ENCODE data around the gene LDLRAD4.

DNA sequence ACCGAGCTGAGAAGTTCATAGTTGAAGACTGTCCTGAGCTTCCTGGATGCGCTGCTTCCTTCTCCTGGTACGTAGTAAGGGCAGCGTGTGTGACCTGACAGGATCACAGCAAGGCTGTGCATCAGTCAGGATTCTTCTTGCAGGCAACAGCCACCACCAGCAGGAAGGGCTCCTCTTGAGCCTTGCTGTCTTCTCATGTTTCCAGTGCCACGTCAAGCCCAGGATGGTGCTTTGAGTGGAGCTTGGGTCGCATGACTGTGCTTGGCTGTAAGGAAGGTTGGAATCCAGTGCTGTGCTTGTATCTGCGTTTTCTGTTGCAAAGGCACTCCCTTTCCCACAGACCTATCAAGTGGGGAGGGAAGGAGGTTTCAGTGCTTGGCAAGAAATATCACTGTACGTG is 194.3 kb downstream of the LDLRAD4 start:
- TF ChIP-seq ADNP (tag; IDR thresholded peaks at IDR 0.05) (no peak), SMARCA5 (IDR thresholded peaks at IDR 0.05) (no peak), ZNF184 (CRISPR knock-in tag; IDR thresholded peaks at IDR 0.05) (no peak), USF2 (CRISPR knock-in tag; IDR thresholded peaks at IDR 0.05) (no peak), CTCF (IDR thresholded peaks at IDR 0.05 in 2 of 3, conservative IDR thresholded peaks at IDR 0.05 in 1 of 3; ENCODE audit: insufficient read depth in 2 of 3, low read depth in 1 of 3, low read length in 3 of 3) (no peak), ELF1 (tag; IDR thresholded peaks at IDR 0.05) (no peak), U2AF1 (optimal IDR thresholded peaks at IDR 0.05; ENCODE audit: low read depth, low read length) (no peak), ETV6 (IDR thresholded peaks at IDR 0.05; ENCODE audit: borderline replicate concordance in 1 of 2, low read depth in 2 of 2, low read length in 1 of 2) (no peak), ETV6 (CRISPR knock-in tag; IDR thresholded peaks at IDR 0.05; ENCODE audit: borderline replicate concordance) (no peak), HINFP (tag; conservative IDR thresholded peaks at IDR 0.05; ENCODE audit: low read depth) (no peak), TARDBP (IDR thresholded peaks at IDR 0.05) (no peak), TRIM24 (IDR thresholded peaks at IDR 0.05) (no peak), ZNF780A (CRISPR knock-in tag; IDR thresholded peaks at IDR 0.05) (no peak), RCOR1 (IDR thresholded peaks at IDR 0.05; ENCODE audit: borderline replicate concordance in 1 of 2, low read depth in 2 of 2, low read length in 2 of 2) (no peak)
- TF ChIP-seq, protein P1, sequence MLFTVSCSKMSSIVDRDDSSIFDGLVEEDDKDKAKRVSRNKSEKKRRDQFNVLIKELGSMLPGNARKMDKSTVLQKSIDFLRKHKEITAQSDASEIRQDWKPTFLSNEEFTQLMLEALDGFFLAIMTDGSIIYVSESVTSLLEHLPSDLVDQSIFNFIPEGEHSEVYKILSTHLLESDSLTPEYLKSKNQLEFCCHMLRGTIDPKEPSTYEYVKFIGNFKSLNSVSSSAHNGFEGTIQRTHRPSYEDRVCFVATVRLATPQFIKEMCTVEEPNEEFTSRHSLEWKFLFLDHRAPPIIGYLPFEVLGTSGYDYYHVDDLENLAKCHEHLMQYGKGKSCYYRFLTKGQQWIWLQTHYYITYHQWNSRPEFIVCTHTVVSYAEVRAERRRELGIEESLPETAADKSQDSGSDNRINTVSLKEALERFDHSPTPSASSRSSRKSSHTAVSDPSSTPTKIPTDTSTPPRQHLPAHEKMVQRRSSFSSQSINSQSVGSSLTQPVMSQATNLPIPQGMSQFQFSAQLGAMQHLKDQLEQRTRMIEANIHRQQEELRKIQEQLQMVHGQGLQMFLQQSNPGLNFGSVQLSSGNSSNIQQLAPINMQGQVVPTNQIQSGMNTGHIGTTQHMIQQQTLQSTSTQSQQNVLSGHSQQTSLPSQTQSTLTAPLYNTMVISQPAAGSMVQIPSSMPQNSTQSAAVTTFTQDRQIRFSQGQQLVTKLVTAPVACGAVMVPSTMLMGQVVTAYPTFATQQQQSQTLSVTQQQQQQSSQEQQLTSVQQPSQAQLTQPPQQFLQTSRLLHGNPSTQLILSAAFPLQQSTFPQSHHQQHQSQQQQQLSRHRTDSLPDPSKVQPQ (CRISPR knock-in tag; IDR thresholded peaks at IDR 0.05; ENCODE audit: borderline replicate concordance): no peak

Measured in K562 (cell line).